Mammary epithelial cell (primary cell): ENCODE measurements around the gene ENTPD2.

Experiments
- CTCF ChIP-seq, 2 donors: IDR thresholded peaks in 1 of 2; conservative IDR thresholded peaks in 1 of 2; 2 replicates each; pipeline ENCODE4 v1.5.1; 2011 to 2012; ENCODE audit warnings: inconsistent platforms in 2 of 2, low read length in 2 of 2, mild to moderate bottlenecking in 2 of 2, control low read depth in 1 of 2, low read depth in 1 of 2; ENCODE audit not compliant: insufficient read depth in 1 of 2; ENCODE audit errors: extremely low read depth in 1 of 2
- EZH2 ChIP-seq: IDR thresholded peaks from 2 replicates; pipeline ENCODE4 v1.6.1; 2012; ENCODE audit warnings: low read length, inconsistent platforms, borderline replicate concordance

DNA sequence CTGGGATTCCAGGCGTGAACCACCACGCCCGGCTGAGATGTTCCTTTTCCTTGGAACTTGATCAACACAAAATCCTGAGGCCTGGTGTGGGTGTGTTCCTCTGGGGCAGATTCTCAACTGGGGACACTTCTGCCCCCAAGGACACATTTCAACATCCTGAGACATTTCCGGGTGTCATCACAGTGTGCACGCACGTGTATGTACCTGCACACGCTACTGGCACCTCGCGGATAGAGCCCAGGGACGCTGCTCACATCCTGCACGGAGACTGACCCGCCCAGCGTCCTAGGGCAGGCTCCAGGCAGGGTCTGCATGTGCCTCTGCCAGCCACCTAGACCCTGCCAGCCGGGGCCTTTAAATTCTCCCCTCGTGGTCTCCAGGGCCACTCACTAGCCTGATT is 8.5 kb upstream of the ENTPD2 start:
- TF ChIP-seq CTCF (conservative IDR thresholded peaks at IDR 0.05 in 1 of 2, IDR thresholded peaks at IDR 0.05 in 1 of 2; ENCODE audit: extremely low read depth in 1 of 2, insufficient read depth in 1 of 2, low read depth in 1 of 2, low read length in 2 of 2), result no peak
- TF ChIP-seq EZH2, result no peak
